Testis (tissue), 3 donors: ENCODE data around the gene DCDC2C. TPM values are rescaled to one million over a fixed set of nuclear protein-coding genes. Genes with fewer than 3 reads are reported as not detected.

ENCODE experiments used
- DNase-seq: peaks from one replicate; pipeline ENCODE4 v3.0.0-alpha.2; 2019
- H3K27ac ChIP-seq, 2 donors: fragments of 200-600 bp; sonication (generic); one replicate each; pipeline ENCODE4 v1.5.1; 2019
- H3K27me3 ChIP-seq: fragments of 200-600 bp; sonication (generic); one replicate; pipeline ENCODE4 v1.5.1; 2019
- H3K36me3 ChIP-seq: fragments of 200-600 bp; sonication (generic); one replicate; pipeline ENCODE4 v1.5.1; 2017; ENCODE audit warnings: low read depth; ENCODE audit errors: missing control alignments
- H3K4me1 ChIP-seq: fragments of 200-600 bp; sonication (generic); one replicate; pipeline ENCODE4 v1.5.1; 2019
- H3K4me3 ChIP-seq, 2 donors: fragments of 200-600 bp; sonication (generic); one replicate each; pipeline ENCODE4 v1.5.1; 2017 to 2019
- H3K9me3 ChIP-seq: fragments of 200-600 bp; sonication (generic); one replicate; pipeline ENCODE4 v1.5.1; 2017
- POLR2A ChIP-seq: fragments of 450-650 bp; IDR thresholded peaks from one replicate; pipeline ENCODE4 v1.6.1; 2017; ENCODE audit warnings: antibody characterized with exemption, mild to moderate bottlenecking, moderate library complexity
- WGBS, 2 donors: methylation state at CpG; one replicate each; pipeline ENCODE4 v1.1.5; 2018; 5-methylcytosine and 5-hydroxymethylcytosine counted together
- intact Hi-C: fragments of 100-400 bp; cut with DNase I; formaldehyde crosslinking; loops from one replicate; pipeline ENCODE4 v1.15.1; 2023; ENCODE audit warnings: low total_unique reads
- polyA plus RNA-seq: library from polyadenylated mRNA; stranded (reverse); fragments of 350-450 nt; fragmentation: Illumina TruSeq; extraction: RNeasy Lipid Tissue Mini Kit (QIAGEN cat#74804); gene quantifications from one replicate; pipeline ENCODE4 v1.2.3, GENCODE V29; 2014; ENCODE audit warnings: low read depth, low replicate concordance; ENCODE audit not compliant: insufficient read depth
- total RNA-seq, 2 donors: library from RNA; depleted of rRNA; stranded (reverse); fragments of >200 nt; gene quantifications; one replicate each; pipeline ENCODE4 v1.2.3, GENCODE V29; 2016
- TF ChIP-seq, protein P1 (sequence below), 3 experiments: fragments of 450-650 bp in 2 of 3; fragments of 200-600 bp in 1 of 3; sonication (generic) in 1 of 3; IDR thresholded peaks; one replicate each; pipeline ENCODE4 v1.5.1; 2016 to 2019; ENCODE audit warnings: antibody characterized with exemption in 3 of 3, mild to moderate bottlenecking in 2 of 3, moderate library complexity in 1 of 3

Gene DCDC2C
- total and polyA plus RNA-seq, 3 donors from 2014 or later: 9.9 to 12.1 (median 10.6) TPM

DNA sequence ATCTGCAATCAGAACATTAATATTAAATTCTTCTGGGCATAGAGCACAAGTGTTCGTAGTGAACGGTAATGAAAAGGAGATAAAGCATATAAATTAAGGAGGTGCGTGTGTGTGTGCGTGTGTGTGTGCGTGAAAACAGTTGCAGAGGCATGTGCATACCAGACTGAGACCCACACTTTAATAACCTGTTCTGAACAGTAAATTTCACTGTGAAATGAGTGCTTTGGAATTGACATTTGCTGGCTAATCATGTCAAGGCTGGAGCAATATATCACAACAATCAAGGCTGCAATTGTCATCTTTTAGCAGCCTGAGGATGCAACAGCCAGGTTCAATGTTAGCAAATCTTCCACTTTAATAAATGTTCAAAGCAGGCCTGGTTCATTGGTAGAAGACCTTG lies 57.9 kb downstream of the DCDC2C start:
- no peak overlapping the region for H3K27ac ChIP-seq
- H3K9me3 ChIP-seq: no peaks in the 10 kb centered on the region
- H3K36me3 ChIP-seq: no peaks in the 10 kb centered on the region
- H3K27me3 ChIP-seq: no peaks in the 10 kb centered on the region
- no peak overlapping the region for H3K4me3 ChIP-seq
- TF ChIP-seq POLR2A: no peak
- TF ChIP-seq, protein P1, sequence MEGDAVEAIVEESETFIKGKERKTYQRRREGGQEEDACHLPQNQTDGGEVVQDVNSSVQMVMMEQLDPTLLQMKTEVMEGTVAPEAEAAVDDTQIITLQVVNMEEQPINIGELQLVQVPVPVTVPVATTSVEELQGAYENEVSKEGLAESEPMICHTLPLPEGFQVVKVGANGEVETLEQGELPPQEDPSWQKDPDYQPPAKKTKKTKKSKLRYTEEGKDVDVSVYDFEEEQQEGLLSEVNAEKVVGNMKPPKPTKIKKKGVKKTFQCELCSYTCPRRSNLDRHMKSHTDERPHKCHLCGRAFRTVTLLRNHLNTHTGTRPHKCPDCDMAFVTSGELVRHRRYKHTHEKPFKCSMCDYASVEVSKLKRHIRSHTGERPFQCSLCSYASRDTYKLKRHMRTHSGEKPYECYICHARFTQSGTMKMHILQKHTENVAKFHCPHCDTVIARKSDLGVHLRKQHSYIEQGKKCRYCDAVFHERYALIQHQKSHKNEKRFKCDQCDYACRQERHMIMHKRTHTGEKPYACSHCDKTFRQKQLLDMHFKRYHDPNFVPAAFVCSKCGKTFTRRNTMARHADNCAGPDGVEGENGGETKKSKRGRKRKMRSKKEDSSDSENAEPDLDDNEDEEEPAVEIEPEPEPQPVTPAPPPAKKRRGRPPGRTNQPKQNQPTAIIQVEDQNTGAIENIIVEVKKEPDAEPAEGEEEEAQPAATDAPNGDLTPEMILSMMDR (IDR thresholded peaks at IDR 0.05): no peak
- intact Hi-C loops: no loop called here
- no peaks in the 10 kb centered on the region for H3K4me1 ChIP-seq
- DNase-seq: no peak
- 70 to 81% methylated on average over 5 of the region's 5 CpGs for WGBS, 2 donors

DNA sequence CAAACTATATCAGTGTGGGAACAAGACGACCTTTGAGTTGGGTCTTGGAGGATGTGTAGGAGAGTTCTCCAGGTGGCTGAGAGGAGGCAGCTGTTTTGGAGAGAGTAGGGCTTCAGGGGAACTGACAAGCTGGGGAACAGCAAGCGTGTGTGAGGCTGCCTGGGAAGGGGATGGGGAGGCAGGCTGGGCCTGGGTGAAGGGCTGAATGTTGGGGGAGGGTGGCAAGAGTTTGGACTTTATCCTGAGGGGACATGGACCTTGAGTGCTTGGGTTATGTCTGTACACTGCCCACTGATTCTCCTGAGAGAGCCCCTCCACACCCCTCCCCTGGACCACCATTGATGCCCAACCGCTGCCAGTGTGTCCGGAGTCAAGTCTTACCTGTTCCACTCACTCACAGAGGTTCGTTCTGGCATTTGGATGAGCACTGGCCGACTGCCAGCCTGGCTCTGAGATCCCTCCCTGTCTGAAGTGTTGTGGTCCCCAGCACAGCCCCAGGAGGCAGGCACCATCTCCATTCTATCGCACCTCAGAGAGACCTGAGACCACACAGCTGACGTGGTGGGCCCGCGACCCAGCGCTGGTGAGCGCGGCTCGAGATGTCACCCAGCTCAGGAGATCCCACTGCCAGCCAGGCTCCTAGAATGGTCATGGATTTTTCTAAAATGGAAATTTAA lies 59.5 kb downstream of the DCDC2C start:
- TF ChIP-seq POLR2A: no peak
- TF ChIP-seq, protein P1 (IDR thresholded peaks at IDR 0.05): no peak
- Histone ChIP-seq H3K27me3 (no peaks in the 10 kb centered on the region), H3K36me3 (no peaks in the 10 kb centered on the region), H3K4me3 (no peak overlapping the region), H3K27ac (no peak overlapping the region), H3K4me1 (no peaks in the 10 kb centered on the region), H3K9me3 (no peaks in the 10 kb centered on the region)
- intact Hi-C loops: no loop called here
- WGBS, 2 donors: 92% methylated on average over 14 of the region's 14 CpGs
- no peak for DNase-seq

DNA sequence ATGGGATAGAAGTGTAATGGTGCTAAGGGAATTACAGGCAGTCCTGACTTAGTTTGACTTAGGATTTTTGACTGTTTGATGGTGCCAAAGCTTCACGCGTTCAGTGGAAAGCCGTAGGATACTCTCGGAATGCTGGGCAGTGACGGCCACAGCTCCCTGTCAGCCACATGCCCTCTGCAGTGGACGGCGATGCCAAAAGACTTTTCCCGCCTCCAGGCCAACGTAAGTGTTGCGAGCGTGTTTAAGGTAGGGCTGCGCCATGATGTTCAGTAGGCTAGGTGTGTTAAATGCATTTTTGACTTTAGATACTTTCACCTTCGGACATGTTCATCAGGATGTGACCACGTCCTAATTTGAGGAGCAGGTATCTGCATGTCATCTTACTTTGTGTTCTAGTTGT lies 63.4 kb downstream of the DCDC2C start:
- H3K27ac ChIP-seq: no peak overlapping the region
- intact Hi-C loops: no loop called here
- H3K36me3 ChIP-seq: no peaks in the 10 kb centered on the region
- H3K4me1 ChIP-seq: no peaks in the 10 kb centered on the region
- no peaks in the 10 kb centered on the region for H3K27me3 ChIP-seq
- DNase-seq: no peak
- H3K4me3 ChIP-seq: no peak overlapping the region
- no peak for TF ChIP-seq POLR2A
- TF ChIP-seq, protein P1 (IDR thresholded peaks at IDR 0.05): no peak
- no peaks in the 10 kb centered on the region for H3K9me3 ChIP-seq
- 82 to 91% methylated on average over 14 of the region's 14 CpGs for WGBS, 2 donors

DNA sequence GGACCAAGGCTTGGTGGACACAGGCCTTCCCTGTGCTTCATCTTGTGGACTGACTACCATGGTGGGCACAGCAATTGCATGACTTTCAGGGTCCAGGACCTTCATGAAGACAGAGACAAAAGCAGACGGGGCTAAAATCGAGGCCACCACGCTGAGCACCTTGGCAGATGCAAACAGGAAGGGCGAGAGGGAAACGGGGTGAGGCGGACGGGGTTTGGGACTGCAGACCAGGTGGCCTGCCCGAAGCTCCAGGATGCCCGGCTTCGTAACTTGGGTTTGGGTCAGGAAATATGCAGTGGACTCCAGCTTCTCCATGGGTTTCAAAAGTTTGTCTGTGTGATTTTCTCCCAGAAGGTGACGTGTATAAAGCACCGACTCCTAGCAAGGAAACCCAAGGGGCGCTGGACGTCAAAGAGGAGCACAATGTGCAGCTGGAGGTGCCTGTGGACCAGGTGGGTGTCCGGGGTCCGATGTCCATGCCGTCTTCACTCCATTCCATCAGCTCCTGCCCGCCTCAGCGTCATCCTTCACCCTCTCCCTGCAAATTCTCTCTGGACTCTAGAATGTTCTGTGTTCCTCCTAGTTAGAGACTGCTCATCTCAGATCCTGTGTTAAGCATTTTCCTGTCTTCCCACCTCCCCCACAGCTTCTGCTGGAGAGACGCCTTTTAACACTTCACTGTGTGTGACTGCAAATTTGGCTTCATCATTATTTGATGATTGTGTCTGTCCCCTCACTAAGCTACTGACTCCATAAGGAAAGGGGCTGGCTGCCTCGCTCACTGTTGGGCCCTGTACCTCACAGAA lies 65.8 kb downstream of the DCDC2C start:
- Histone ChIP-seq H3K36me3 (no peaks in the 10 kb centered on the region), H3K9me3 (no peaks in the 10 kb centered on the region), H3K4me1 (no peaks in the 10 kb centered on the region), H3K4me3 (no peak overlapping the region), H3K27me3 (no peaks in the 10 kb centered on the region), H3K27ac (no peak overlapping the region)
- intact Hi-C loops: no loop called here
- TF ChIP-seq, protein P1 (IDR thresholded peaks at IDR 0.05): no peak
- TF ChIP-seq POLR2A: no peak
- no peak for DNase-seq
- WGBS, 2 donors: 89 to 93% methylated on average over 21 of the region's 21 CpGs
